SK-N-SH treated with all-trans-retinoic acid at 6 μM for 48 hours (cell line): Measurements from ENCODE around the gene OXSR1.

Source experiments
- ATAC-seq: fragments of 200-7000 bp; cut with Tn5 transposase; 3 replicates; pipeline ENCODE4 v1.9.1; 2020; ENCODE audit warnings: mild to moderate bottlenecking, moderate library complexity
- BACH2 ChIP-seq: fragments of 250-450 bp; sonication (Bioruptor Pico); IDR thresholded peaks from 2 replicates; pipeline ENCODE4 v1.9.0; 2021; ENCODE audit warnings: mild to moderate bottlenecking, borderline replicate concordance
- ESRRG ChIP-seq: fragments of 250-450 bp; sonication (Bioruptor Pico); IDR thresholded peaks from 2 replicates; pipeline ENCODE4 v1.6.1; 2021; ENCODE audit warnings: mild to moderate bottlenecking
- GLIS3 ChIP-seq: fragments of 250-450 bp; sonication (Bioruptor Pico); IDR thresholded peaks from 2 replicates; pipeline ENCODE4 v1.5.0; 2020; ENCODE audit warnings: mild to moderate bottlenecking, moderate library complexity
- ISL1 ChIP-seq: fragments of 250-450 bp; sonication (Bioruptor Pico); IDR thresholded peaks from 2 replicates; pipeline ENCODE4 v2.1.2; 2022; ENCODE audit warnings: mild to moderate bottlenecking, moderate library complexity
- OSR1 ChIP-seq: fragments of 250-450 bp; sonication (Bioruptor Pico); IDR thresholded peaks from 2 replicates; pipeline ENCODE4 v1.8.0; 2022; ENCODE audit warnings: moderate library complexity, mild to moderate bottlenecking, inconsistent platforms
- RARB ChIP-seq: fragments of 250-450 bp; sonication (Bioruptor Pico); IDR thresholded peaks from 2 replicates; pipeline ENCODE4 v1.8.0; 2021; ENCODE audit warnings: mild to moderate bottlenecking, moderate library complexity
- SNAI2 ChIP-seq: fragments of 250-450 bp; sonication (Bioruptor Pico); IDR thresholded peaks from 2 replicates; pipeline ENCODE4 v1.5.0; 2020; ENCODE audit warnings: mild to moderate bottlenecking, moderate library complexity
- TCF4 ChIP-seq: fragments of 250-450 bp; sonication (Bioruptor Pico); IDR thresholded peaks from 2 replicates; pipeline ENCODE4 v1.8.0; 2021; ENCODE audit warnings: mild to moderate bottlenecking, moderate library complexity, borderline replicate concordance
- TOX ChIP-seq: fragments of 250-450 bp; sonication (Bioruptor Pico); IDR thresholded peaks from 2 replicates; pipeline ENCODE4 v1.8.0; 2021; ENCODE audit warnings: mild to moderate bottlenecking, moderate library complexity, borderline replicate concordance
- ZC3H10 ChIP-seq: fragments of 250-450 bp; sonication (Bioruptor Pico); IDR thresholded peaks from 2 replicates; pipeline ENCODE4 v1.5.1; 2021; ENCODE audit warnings: mild to moderate bottlenecking, moderate library complexity
- ZFP3 ChIP-seq: fragments of 250-450 bp; sonication (Bioruptor Pico); IDR thresholded peaks from 2 replicates; pipeline ENCODE4 v1.5.0; 2020; ENCODE audit warnings: mild to moderate bottlenecking, moderate library complexity
- ZFP30 ChIP-seq: fragments of 450-650 bp; formaldehyde crosslinking; IDR thresholded peaks from 2 replicates; pipeline ENCODE4 v1.5.0; 2022; ENCODE audit warnings: mild to moderate bottlenecking, moderate library complexity
- ZNF565 ChIP-seq: fragments of 450-650 bp; formaldehyde crosslinking; conservative IDR thresholded peaks from 2 replicates; pipeline ENCODE4 v1.5.0; 2020; ENCODE audit warnings: low read depth, mild to moderate bottlenecking, moderate library complexity
- ZNF70 ChIP-seq: fragments of 450-650 bp; formaldehyde crosslinking; IDR thresholded peaks from 2 replicates; pipeline ENCODE4 v1.5.0; 2020; ENCODE audit warnings: mild to moderate bottlenecking, moderate library complexity
- TF ChIP-seq, protein P1 (sequence below): fragments of 250-450 bp; sonication (Bioruptor Pico); IDR thresholded peaks from 2 replicates; pipeline ENCODE4 v1.5.1; 2020; ENCODE audit warnings: low read depth, mild to moderate bottlenecking, moderate library complexity
- TF ChIP-seq, protein P2 (sequence below): fragments of 250-450 bp; sonication (Bioruptor Pico); IDR thresholded peaks from 2 replicates; pipeline ENCODE4 v1.8.0; 2021; ENCODE audit warnings: low read depth, mild to moderate bottlenecking, moderate library complexity, borderline replicate concordance
- TF ChIP-seq, protein P3 (sequence below): fragments of 250-450 bp; sonication (Bioruptor Pico); IDR thresholded peaks from 2 replicates; pipeline ENCODE4 v1.5.0; 2020; ENCODE audit warnings: mild to moderate bottlenecking, moderate library complexity
- TF ChIP-seq, protein P4 (sequence below): fragments of 250-450 bp; sonication (Bioruptor Pico); IDR thresholded peaks from 2 replicates; pipeline ENCODE4 v1.5.1; 2021; ENCODE audit warnings: mild to moderate bottlenecking, moderate library complexity
- TF ChIP-seq, protein P5 (sequence below): fragments of 250-450 bp; sonication (Bioruptor Pico); IDR thresholded peaks from 2 replicates; pipeline ENCODE4 v1.8.0; 2020; ENCODE audit warnings: mild to moderate bottlenecking, moderate library complexity, borderline replicate concordance

The OXSR1 gene

DNA sequence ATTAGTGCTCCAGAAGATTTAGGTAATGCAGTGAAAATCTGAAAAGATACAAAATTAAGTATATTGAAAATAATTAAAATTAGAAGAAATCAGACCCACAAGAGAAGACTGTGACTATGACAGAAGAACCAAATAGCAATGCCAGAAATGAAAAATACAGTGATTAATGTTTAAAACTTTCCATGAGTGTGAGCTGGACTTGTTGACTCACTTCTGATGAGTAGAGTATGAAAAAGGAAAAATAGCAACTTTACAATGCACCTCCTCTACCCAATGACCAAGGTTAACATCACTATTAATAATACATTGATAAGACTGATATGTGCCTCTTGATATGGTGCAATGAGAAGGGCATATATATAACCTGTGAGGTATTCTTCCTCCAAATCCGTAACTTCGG lies 60.9 kb downstream of the OXSR1 start (continued):
- TF ChIP-seq SNAI2 (CRISPR knock-in tag), result no peak

DNA sequence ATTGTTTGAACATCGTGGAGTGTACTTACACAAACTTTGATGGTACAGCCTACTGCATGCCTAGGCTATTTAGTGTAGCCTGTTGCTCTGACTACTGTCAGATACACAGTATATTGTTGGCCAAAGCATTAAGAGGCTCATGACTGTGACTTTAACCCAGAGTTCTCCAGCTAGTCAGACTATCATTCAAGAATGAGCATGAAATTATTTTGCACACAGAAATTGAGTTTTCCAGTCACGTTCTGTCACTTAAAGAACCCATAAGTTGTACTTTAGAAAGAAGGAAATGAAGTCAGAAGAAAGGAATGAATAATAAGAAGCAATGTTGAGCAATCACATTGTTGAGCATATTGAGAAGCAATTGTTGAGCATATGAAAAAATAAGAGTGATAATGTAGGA lies 62.7 kb downstream of the OXSR1 start:
- peak; percentile 71 for ATAC-seq
- TF ChIP-seq ZNF565 (CRISPR knock-in tag) (no peak), ZFP3 (CRISPR knock-in tag) (no peak), RARB (CRISPR knock-in tag) (no peak), ISL1 (CRISPR knock-in tag) (peak; percentile 53; the same call in 1 of the 2 replicates)
- TF ChIP-seq, protein P1, sequence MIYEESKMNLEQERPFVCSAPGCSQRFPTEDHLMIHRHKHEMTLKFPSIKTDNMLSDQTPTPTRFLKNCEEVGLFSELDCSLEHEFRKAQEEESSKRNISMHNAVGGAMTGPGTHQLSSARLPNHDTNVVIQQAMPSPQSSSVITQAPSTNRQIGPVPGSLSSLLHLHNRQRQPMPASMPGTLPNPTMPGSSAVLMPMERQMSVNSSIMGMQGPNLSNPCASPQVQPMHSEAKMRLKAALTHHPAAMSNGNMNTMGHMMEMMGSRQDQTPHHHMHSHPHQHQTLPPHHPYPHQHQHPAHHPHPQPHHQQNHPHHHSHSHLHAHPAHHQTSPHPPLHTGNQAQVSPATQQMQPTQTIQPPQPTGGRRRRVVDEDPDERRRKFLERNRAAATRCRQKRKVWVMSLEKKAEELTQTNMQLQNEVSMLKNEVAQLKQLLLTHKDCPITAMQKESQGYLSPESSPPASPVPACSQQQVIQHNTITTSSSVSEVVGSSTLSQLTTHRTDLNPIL (CRISPR knock-in tag), result peak; percentile 62; the same call in 1 of the 2 replicates

DNA sequence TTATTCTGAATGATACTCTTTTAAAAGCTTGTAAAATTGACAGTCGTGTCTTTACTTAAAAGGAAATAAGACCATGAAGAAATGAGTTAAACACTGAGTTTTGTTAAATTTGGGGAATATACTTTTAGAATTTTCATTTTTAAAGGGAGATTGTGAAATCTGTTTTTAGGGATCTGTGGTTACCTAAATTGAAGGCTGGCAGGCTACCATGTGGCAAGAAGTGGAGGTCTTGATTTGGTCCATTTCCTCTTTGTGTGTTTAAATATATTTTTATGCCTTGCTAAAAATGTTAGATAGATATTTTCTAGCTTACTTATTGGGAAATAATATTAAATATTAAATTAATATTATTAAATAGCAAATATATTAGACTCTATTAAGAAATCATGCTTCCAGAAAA lies 63.7 kb downstream of the OXSR1 start:
- ATAC-seq, result no peak
- TF ChIP-seq, protein P2, sequence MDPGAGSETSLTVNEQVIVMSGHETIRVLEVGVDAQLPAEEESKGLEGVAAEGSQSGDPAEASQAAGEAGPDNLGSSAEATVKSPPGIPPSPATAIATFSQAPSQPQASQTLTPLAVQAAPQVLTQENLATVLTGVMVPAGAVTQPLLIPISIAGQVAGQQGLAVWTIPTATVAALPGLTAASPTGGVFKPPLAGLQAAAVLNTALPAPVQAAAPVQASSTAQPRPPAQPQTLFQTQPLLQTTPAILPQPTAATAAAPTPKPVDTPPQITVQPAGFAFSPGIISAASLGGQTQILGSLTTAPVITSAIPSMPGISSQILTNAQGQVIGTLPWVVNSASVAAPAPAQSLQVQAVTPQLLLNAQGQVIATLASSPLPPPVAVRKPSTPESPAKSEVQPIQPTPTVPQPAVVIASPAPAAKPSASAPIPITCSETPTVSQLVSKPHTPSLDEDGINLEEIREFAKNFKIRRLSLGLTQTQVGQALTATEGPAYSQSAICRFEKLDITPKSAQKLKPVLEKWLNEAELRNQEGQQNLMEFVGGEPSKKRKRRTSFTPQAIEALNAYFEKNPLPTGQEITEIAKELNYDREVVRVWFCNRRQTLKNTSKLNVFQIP (CRISPR knock-in tag), result no peak
- TF ChIP-seq TCF4 (CRISPR knock-in tag) (no peak), ZC3H10 (no peak), TOX (CRISPR knock-in tag) (no peak), ZFP3 (CRISPR knock-in tag) (no peak), ZNF565 (CRISPR knock-in tag) (no peak), OSR1 (CRISPR knock-in tag) (no peak), ZNF70 (CRISPR knock-in tag) (no peak), ESRRG (CRISPR knock-in tag) (no peak), ISL1 (CRISPR knock-in tag) (no peak), BACH2 (CRISPR knock-in tag) (no peak), GLIS3 (CRISPR knock-in tag) (no peak), ZFP30 (CRISPR knock-in tag) (no peak)
- TF ChIP-seq, protein P3, sequence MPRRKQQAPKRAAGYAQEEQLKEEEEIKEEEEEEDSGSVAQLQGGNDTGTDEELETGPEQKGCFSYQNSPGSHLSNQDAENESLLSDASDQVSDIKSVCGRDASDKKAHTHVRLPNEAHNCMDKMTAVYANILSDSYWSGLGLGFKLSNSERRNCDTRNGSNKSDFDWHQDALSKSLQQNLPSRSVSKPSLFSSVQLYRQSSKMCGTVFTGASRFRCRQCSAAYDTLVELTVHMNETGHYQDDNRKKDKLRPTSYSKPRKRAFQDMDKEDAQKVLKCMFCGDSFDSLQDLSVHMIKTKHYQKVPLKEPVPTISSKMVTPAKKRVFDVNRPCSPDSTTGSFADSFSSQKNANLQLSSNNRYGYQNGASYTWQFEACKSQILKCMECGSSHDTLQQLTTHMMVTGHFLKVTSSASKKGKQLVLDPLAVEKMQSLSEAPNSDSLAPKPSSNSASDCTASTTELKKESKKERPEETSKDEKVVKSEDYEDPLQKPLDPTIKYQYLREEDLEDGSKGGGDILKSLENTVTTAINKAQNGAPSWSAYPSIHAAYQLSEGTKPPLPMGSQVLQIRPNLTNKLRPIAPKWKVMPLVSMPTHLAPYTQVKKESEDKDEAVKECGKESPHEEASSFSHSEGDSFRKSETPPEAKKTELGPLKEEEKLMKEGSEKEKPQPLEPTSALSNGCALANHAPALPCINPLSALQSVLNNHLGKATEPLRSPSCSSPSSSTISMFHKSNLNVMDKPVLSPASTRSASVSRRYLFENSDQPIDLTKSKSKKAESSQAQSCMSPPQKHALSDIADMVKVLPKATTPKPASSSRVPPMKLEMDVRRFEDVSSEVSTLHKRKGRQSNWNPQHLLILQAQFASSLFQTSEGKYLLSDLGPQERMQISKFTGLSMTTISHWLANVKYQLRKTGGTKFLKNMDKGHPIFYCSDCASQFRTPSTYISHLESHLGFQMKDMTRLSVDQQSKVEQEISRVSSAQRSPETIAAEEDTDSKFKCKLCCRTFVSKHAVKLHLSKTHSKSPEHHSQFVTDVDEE (CRISPR knock-in tag), result no peak
- TF ChIP-seq, protein P1 (CRISPR knock-in tag), result no peak
- TF ChIP-seq, protein P4, sequence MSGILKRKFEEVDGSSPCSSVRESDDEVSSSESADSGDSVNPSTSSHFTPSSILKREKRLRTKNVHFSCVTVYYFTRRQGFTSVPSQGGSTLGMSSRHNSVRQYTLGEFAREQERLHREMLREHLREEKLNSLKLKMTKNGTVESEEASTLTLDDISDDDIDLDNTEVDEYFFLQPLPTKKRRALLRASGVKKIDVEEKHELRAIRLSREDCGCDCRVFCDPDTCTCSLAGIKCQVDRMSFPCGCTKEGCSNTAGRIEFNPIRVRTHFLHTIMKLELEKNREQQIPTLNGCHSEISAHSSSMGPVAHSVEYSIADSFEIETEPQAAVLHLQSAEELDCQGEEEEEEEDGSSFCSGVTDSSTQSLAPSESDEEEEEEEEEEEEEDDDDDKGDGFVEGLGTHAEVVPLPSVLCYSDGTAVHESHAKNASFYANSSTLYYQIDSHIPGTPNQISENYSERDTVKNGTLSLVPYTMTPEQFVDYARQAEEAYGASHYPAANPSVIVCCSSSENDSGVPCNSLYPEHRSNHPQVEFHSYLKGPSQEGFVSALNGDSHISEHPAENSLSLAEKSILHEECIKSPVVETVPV, result no peak
- TF ChIP-seq, protein P5, sequence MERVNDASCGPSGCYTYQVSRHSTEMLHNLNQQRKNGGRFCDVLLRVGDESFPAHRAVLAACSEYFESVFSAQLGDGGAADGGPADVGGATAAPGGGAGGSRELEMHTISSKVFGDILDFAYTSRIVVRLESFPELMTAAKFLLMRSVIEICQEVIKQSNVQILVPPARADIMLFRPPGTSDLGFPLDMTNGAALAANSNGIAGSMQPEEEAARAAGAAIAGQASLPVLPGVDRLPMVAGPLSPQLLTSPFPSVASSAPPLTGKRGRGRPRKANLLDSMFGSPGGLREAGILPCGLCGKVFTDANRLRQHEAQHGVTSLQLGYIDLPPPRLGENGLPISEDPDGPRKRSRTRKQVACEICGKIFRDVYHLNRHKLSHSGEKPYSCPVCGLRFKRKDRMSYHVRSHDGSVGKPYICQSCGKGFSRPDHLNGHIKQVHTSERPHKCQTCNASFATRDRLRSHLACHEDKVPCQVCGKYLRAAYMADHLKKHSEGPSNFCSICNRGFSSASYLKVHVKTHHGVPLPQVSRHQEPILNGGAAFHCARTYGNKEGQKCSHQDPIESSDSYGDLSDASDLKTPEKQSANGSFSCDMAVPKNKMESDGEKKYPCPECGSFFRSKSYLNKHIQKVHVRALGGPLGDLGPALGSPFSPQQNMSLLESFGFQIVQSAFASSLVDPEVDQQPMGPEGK (CRISPR knock-in tag), result no peak
- TF ChIP-seq, all 23 proteins: peak for 0
